ENCODE results near the gene AKAP13. TPM values are rescaled to one million over a fixed set of nuclear protein-coding genes. Genes with fewer than 3 reads are reported as not detected.

Gene AKAP13
- total RNA-seq, 1 donor from 2014 or later = 145 TPM

- Mint-ChIP-seq H3K36me3 (ENCODE audit: unreplicated experiment) (no peaks in the 10 kb centered on the region), H3K27ac (ENCODE audit: unreplicated experiment) (peak overlapping the region; percentile 73), H3K27me3 (ENCODE audit: unreplicated experiment) (peaks cover 6% of the 10 kb centered on the region)
Measured at GRCh38 chr15:85772668-85773067, 392.3 kb downstream of the AKAP13 start.

GRCh38 chr15:85773249-85773648 is 392.8 kb downstream of the AKAP13 start:
- Mint-ChIP-seq H3K4me1 (ENCODE audit: low read depth, unreplicated experiment) (peaks cover 36% of the 10 kb centered on the region), H3K36me3 (ENCODE audit: unreplicated experiment) (no peaks in the 10 kb centered on the region), H3K4me3 (ENCODE audit: unreplicated experiment) (no peak overlapping the region), H3K9me3 (ENCODE audit: unreplicated experiment) (no peaks in the 10 kb centered on the region), H3K27me3 (ENCODE audit: unreplicated experiment) (peaks cover 10% of the 10 kb centered on the region), H3K27ac (ENCODE audit: unreplicated experiment) (peak overlapping the region; percentile 6)
- DNase-seq = no peak
- no peak for TF ChIP-seq CTCF (IDR thresholded peaks at IDR 0.05; ENCODE audit: partially characterized antibody, unreplicated experiment)

More at GRCh38 chr15:85772668-85773067, 392.3 kb downstream of the AKAP13 start:
- no peak for DNase-seq
- TF ChIP-seq CTCF (IDR thresholded peaks at IDR 0.05; ENCODE audit: partially characterized antibody, unreplicated experiment) = no peak
- peaks cover 30% of the 10 kb centered on the region for H3K4me1 Mint-ChIP-seq (ENCODE audit: low read depth, unreplicated experiment)
- H3K4me3 Mint-ChIP-seq (ENCODE audit: unreplicated experiment) = no peak overlapping the region
- H3K9me3 Mint-ChIP-seq (ENCODE audit: unreplicated experiment) = no peaks in the 10 kb centered on the region

- H3K36me3 Mint-ChIP-seq (ENCODE audit: unreplicated experiment) = no peaks in the 10 kb centered on the region
- H3K27ac Mint-ChIP-seq (ENCODE audit: unreplicated experiment) = peak overlapping the region; percentile 34
- DNase-seq = no peak
- no peaks in the 10 kb centered on the region for H3K9me3 Mint-ChIP-seq (ENCODE audit: unreplicated experiment)
- peaks cover 39% of the 10 kb centered on the region for H3K4me1 Mint-ChIP-seq (ENCODE audit: low read depth, unreplicated experiment)
- H3K27me3 Mint-ChIP-seq (ENCODE audit: unreplicated experiment) = peaks cover 8% of the 10 kb centered on the region
- no peak overlapping the region for H3K4me3 Mint-ChIP-seq (ENCODE audit: unreplicated experiment)
- TF ChIP-seq CTCF (IDR thresholded peaks at IDR 0.05; ENCODE audit: partially characterized antibody, unreplicated experiment) = no peak
Measured at GRCh38 chr15:85773970-85774369, 393.6 kb downstream of the AKAP13 start.

GRCh38 chr15:85777250-85778106 is 397.1 kb downstream of the AKAP13 start:
- no peak for TF ChIP-seq CTCF (IDR thresholded peaks at IDR 0.05; ENCODE audit: partially characterized antibody, unreplicated experiment)
- Mint-ChIP-seq H3K36me3 (ENCODE audit: unreplicated experiment) (no peaks in the 10 kb centered on the region), H3K9me3 (ENCODE audit: unreplicated experiment) (peaks cover 8% of the 10 kb centered on the region), H3K27me3 (ENCODE audit: unreplicated experiment) (peaks cover 17% of the 10 kb centered on the region), H3K4me3 (ENCODE audit: unreplicated experiment) (peak overlapping the region; percentile 39), H3K27ac (ENCODE audit: unreplicated experiment) (peak overlapping the region; percentile 97), H3K4me1 (ENCODE audit: low read depth, unreplicated experiment) (peaks cover 60% of the 10 kb centered on the region)
- no peak for DNase-seq

GRCh38 chr15:85778107-85778776 is 397.8 kb downstream of the AKAP13 start:
- Mint-ChIP-seq H3K27me3 (ENCODE audit: unreplicated experiment) (peaks cover 17% of the 10 kb centered on the region), H3K4me1 (ENCODE audit: low read depth, unreplicated experiment) (peaks cover 58% of the 10 kb centered on the region), H3K4me3 (ENCODE audit: unreplicated experiment) (peak overlapping the region; percentile 39), H3K9me3 (ENCODE audit: unreplicated experiment) (peaks cover 8% of the 10 kb centered on the region), H3K27ac (ENCODE audit: unreplicated experiment) (peak overlapping the region; percentile 97), H3K36me3 (ENCODE audit: unreplicated experiment) (no peaks in the 10 kb centered on the region)
- no peak for DNase-seq
- TF ChIP-seq CTCF (IDR thresholded peaks at IDR 0.05; ENCODE audit: partially characterized antibody, unreplicated experiment) = no peak
